HG02642 (cell line): Measurements from ENCODE around the gene BATF3.

Experiments used
- ATAC-seq: cut with Tn5 transposase; IDR thresholded peaks from one replicate; pipeline ENCODE4 v1.9.1; 2021; ENCODE audit warnings: mild to moderate bottlenecking; ENCODE audit not compliant: unreplicated experiment, poor library complexity

Gene BATF3

DNA sequence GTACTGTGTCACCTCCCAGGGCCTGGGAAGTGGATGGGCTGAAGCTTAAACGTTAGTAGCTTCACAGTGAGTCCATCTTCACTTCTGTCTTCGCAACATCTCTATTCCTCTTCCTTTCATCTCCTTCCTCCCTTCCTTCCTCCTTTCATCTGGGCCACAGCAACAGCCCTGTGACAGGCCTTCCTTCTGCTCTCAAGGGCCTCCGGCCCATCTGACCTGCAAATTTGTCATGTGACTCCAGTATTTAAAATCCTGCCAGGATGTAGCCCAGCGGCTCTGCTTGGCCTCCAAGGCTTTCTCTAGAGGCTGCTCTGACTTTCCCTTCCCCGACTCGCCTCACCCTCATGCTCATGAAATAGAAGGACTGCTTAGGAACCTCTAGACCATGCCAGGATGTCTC, 10.9 kb upstream of the BATF3 start:
- ATAC-seq: no peak

DNA sequence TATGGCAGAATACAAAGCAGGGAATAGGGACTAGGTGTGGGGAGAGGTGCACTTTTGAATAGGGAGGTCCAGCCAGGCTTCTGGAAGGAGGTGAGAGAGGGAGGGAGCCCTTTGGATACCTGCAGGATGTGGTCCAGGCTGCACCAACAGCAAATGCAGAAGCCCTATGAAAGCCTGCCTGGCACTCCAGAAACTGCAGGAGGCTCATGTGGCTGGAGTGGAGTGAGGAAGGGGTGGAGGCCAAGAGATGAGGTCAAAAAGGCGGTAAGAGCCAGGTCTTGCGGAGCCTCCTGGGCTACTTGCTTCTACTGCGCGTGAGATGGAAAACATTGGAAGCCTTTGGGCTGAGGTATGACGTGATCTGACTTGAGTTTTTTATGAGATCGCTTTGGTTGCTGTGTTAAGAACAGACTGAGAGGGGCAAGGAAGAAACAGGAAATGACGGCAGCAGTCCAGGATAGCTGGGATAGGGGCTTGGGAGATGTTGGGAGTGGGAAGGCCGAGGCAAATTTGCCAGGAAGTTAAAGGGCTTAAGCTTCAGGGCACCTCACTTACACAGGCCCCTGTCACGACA, 4.4 kb upstream of the BATF3 start:
- ATAC-seq: no peak

DNA sequence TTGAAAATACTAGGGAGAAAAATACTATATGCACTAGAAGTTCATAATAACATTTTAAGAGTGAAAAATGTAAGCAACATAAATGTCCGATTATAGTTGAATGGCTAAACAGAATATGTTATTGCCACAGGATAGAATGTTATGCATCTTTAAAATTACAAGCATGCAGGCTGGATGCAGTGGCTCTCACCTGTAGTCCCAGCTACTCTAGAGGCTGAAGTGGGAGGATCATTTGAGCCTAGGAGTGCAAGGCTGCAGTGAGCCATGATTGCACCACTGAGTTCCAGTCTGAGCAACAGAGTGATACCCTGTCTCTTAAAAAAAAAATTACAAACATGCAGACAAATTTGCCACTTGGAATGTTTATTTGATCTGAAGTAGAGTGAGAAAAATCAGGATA, 3.0 kb upstream of the BATF3 start:
- no peak for ATAC-seq

DNA sequence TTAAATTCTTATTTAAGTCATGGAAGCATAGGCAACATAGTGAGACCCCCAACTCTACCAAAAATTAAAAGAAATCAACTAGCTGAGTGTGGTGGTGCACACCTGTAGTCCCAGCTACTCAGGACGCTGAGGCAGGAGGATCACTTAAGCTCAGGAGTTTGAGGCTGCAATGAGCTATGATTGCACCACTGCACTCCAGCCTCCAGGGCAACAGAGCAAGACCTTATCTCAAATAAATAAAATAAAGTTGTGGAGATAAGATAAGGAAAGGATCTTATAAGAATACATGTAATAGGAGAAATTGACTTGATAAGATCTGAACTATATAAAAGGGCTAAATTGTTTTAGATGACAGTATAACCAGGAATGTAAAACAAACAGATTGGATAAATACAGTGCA, 2.3 kb upstream of the BATF3 start:
- no peak for ATAC-seq

DNA sequence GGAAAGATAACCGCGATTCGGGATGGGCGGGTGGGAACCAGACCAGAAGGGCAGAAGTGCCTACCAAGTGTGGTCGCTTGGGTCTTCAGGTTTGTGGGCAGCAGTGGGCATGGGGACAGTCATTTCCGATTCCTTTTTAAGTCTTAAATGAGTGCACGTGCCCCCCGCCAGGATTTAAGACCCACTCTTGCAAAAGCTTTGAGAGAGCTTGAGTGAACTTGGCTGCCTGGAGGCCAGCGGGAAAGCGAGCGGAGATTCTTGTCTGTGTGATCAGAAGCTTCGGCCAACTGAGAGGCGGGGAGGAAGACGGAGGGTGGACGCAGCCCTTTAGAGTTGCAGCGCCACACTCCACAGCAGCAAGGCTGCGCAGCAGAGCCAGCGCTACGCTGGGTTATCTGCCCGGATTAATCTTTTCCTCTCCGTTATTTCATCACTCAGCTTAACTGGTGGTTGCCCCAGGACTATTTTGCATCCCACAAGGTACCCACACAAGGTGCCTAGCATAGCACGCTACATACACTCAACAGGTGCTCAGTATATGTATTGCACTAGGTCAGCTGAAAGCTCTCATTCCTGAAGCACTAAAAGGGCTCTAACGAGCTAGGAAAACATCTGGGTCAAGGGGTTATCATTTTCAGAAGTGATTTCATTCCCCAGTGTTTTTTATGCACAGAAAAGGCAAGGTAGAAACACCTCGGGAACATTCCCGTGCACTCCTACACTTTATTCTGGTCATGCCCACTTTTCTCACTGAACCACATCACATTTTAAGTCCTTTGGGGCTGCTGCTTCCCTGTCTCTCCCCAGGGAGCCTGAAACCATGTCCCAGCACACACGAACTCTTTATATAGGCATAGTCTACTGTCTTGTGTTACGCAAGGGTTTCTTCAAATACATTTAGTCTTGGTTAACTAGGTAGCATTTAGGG, 1.5 kb upstream of the BATF3 start:
- ATAC-seq: peak; percentile 24

DNA sequence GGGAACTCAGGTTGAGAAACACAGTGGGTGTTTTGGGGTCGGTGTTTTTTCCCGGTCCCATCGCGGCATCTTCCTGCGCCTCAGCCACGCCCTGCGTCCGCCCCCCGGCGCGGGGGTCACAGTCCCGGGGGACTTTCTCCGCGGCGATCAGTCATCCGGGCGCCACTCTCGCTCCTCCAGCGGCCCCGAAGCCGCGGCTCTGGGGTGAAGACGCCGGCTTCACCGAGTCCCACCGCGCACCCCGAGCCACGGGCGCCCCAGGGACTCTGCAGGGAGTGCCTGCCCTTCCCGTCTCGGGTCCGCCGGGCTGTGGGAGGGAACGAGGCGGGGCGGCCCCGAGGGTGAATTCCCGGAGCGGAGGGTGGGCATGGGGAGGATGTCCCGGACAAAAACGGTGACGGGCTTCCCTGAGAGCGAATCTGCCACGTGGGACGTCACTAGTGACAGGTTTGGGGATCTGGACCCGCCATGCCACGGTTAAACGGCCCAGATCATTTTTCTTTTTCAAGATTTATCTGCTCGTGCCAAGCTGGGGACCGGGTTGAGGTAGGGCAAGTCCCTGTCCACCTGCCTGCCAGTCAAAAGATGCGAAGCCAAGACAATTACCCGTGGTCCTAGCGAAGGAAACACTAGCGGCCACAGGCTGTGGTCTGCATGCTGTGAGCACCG, 717 bp upstream of the BATF3 start:
- peak; percentile 36 for ATAC-seq

DNA sequence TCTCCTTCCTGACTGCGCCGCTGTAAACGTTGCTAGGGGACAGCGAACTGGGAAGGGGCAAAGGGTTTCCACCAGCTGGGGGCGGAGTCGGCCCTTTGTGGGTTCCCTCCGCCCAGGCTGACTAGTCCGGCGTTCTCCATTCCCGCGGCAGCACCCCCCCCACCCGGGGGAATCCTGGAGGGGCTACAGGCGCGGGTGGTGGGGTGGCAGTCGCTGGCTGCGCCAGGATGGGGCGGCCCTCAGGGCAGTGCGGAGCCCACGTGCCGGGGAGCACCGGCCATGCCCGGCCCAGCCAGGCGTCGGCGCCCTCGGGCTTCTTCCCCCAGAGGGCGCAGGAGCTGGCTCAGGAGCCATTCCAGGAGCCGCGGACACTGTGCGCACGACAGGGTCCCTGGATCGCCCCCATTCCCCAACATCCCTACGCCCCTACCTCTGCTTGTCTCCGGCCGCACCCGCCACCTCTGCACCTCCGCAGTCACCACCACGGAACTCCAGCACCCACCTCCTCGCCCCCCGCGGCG, 476 bp downstream of the BATF3 start:
- peak; percentile 43 for ATAC-seq

DNA sequence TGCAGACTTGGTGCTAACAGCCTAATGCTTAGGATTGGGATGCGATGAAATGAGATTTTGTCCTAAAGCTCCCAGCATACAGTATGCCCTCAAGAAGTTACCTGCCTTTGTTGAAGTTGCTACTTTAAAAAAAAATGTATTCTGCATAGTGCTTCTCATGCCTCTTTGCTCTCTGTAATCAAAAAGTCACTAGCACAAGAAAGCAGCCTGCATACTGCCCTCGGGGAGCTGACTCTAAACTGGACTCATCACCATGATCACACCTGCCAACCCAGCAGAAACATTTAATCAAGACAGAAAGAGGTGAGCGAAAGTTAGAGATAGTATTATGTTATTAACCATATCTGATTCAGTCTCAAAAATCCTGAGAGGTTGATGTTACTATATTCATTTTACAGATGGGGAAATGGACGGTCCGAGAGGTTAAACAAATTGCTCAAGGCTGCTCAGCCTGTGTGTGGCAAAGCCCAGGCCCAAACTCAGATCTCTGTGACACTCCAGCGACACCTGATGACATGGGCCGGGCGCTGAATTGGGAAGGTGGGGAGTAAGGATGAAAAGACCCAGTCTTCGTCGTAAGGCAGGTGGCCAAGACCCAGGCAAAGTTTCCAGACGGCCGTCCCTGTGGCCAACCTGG, 1.1 kb downstream of the BATF3 start:
- ATAC-seq: peak; percentile 5

DNA sequence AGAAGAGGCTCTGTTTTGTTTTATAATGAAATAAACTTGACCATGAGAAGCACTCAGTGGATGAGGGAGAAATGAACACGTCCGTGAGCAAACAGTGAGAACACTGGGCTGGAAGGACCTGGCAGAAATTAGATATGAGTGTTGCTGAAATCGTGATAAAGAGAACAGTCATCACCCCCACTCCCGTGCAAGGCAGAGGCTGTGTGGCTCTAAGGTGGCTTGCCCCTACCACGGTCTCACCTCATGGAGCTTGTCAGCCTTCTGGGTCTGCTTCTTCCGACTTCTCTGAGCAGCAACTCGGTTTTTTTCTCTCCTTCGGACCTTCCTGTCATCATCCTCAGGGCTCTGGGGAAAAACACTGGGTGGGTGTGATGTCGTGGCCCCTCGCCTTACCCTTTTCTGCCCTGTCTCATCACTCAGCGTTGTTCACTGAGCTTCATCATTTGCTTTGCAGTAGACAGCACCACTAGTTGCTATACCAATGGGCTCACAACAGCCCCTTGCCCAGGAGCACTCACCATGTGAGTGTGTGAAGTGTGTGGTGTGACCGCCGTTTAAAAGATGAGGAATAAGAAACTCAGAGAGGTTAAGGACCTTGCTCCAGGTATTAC, 2.8 kb downstream of the BATF3 start:
- ATAC-seq: no peak

DNA sequence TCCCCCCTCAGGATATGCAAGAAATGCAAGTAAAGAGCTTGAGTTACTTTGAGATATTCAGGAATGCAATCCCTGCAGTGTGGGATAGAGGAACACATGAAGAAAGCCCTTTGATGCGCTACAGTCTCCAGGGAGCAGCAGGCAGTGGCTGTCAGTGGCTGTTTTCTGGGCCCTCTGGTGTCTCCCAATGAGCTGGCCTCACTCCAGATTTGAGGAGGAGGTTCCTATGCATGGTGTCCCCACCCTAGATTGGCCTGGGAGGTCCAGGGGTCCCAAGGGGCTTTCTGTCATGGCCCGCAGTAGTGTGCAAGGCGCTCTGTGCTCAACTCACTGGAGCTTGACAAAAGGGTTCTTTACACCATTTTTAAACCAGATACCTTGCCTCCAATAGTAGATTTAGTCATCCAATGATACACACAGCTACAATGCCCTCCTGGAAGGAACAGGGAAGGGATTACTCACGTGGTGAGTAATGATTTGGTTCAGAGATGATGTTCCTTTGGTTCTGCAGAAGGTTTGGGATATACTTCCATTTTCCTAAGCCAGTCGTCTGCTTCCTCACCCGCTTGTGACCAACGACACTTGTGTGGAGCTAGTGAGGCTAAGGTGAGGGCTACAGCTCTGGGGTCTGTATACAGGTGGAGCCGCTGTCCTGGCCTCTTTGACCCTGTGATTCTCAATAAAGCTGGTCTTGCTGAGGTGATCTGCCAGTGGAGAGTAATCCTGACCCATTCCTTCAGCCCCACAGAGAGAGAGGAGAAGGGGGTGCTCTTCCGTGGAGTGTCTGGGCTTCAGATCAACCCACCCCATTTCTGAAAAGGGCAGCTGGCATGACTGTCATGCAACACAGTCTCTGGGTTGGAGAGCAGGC, 6.6 kb downstream of the BATF3 start:
- no peak for ATAC-seq

DNA sequence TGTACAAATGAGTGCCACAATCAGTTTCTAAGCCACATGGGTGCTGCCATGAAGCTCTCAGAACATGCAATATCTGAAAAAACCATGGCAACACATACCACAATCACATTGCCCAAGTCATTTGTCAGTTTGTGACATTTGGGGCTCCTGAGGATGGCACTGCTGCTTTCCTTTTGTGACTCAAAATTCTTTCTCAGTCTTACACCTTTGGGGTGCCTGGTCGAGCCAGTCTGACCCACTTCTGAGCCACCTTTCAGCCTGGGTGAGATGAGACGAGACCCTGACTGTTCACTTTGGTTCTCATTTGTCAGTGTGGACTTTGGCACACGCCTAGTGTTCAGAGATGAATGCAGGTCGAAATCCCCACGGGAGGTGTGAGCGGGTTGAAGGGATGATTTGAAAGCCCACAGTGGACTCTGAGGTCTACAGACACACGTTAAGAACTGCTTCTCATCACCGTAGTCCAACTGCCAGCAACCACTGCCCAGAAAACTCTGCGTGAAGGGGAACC, 8.0 kb downstream of the BATF3 start:
- peak; percentile 73 for ATAC-seq

DNA sequence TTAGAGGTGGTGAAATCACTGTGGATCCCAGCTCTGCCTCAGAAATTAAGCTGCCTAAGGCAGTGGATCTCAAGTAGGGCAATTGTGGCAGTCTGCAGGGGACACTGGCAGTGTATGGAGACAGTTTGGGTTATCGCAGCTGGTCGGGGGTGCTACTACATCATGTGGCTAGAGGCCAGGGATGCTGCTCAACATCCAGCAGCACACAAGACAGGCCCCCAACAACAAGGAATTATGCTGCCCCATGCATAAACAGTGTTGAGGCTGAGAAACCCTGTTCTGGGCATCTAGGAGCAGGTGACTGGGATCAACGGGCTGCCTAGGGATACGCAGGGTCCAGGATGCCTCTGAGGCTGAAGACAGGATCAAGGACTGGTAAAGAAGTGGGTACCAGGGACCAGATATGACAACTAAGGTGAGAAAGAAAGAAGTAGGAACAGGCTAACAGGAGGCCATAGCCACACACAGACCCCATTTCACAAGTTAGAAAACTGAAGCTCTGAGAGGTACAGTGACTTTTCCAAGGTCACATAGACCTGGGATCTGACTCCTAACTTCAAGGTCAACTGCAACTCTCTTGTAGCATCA, 8.7 kb downstream of the BATF3 start:
- no peak for ATAC-seq

DNA sequence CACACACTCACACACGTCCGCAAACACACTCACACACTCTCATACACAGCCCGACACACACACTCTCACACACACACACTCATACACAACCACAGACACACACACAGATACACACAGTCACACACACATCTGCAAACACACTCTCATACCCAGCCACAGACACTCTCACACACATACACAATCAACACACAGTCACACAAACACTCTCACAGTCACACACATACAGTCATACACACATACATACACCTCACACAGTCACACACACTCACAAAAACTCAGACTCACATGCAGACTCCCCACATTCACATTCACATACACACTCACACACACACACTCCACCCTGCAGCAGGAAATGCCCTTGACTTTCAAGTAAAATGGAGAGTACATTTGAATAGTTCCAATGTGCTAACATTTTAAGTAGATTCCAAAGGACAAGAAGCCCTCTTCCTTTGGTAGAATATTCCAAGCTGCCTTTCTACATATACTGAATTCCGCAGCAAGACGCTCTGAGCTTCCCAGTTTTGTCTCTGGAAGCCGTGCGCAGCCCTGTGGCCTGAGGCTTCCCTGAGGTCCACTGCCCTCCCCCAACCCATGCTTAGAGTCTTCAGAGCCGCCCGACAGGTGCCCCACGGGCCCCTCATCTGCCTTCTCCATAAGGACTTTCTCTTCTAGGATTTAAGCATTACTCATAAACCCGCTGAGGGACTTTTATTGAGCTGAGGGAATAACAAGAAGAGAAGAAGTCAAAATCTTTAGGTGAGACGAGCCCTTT, 9.7 kb downstream of the BATF3 start:
- ATAC-seq: no peak

DNA sequence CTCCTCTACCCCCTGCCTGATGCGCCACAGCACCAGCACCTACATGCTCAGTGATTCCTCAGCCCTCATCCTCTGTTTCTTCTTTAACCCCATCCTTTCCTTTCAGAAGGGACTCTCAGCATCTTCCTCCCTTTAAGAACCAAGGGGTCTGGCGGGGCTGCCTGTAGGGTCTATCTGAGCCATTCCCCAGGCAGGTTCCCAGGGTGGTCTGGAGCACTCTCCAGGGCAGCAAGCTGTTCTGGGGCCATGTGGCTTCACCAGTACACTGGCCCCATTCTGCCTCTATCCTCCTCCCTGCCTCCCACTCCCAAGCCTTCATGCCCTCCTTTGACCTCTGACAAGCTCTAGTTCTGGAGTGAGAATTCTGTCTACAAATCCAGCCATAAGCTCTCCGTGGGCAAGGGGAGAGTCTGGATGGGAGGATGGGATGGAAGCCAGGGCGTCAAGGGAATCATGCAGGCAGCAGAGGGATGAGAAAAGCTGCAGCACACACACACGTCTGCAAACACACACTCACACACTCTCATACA, 10.4 kb downstream of the BATF3 start:
- no peak for ATAC-seq

DNA sequence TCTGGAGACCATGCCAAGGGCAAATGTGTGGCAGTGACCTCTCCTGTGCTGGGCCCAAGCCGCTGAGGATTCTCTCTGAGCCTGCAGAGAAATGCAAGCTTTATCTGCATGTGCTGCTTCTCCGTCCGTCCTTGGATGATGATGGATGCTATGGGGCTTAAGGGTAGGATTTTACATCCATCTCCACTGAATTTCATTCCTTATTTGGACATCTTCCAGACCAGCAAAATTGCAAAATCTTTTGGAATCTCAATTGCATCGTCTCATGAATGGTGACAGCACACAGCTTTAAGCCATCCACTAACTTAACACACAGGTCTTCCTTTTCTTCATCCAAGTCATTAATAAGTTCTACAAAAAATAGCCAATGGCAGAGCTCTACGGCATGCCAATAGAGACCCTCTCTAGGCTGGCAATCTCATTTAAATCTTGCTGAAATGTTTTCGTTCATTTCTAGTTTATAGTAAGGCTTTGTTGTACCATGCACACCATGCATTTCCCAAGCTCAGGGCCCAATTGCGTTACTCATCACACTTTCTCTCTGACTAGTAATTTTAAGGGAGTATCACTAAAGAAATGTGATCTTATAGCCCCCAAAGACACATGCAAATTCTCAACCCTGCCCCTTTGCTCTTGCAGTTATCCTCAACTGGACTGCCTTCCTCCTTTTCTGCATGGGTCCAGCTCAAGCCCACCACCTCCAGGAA, 11.1 kb downstream of the BATF3 start:
- no peak for ATAC-seq

DNA sequence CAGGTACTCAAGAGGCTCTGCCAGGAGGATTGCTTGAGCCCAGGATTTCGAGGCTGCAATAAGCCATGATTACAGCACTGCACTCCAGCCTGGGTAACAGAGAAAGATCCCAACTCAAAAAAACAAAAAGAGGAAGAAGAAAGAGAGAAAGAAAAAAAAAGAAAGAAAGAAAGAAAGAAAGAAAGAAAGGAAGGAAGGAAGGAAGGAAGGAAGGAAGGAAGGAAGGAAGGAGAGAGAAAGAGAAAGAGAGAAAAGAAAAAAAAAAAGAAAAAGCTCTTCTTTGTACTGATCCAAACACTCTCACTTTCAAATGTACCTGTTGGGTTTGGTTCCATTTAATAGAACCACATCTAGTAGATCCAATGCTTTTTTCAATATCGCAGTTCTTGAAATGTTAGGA, 11.8 kb downstream of the BATF3 start:
- no peak for ATAC-seq

DNA sequence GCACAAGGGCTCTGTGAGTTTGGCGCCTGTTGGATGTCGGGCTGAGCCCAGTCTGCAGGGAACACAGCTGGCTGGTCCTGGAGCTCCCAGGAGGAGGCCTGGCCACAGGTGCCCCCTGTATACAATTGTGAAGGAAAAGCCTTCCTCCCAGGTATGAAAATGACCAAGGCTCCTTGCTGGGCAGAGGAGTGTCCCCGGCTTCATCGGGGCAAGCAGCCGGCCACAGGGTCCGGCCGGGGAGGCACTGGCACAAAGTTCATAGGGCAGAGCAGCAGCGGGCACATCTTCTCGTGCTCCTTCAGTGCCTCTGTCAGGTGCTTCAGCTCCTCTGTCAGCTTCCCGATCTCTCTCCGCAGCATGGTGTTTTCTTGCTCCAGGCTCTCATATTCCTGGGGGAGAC, 13.0 kb downstream of the BATF3 start:
- no peak for ATAC-seq
